GM18505 (cell line): ENCODE measurements around the gene ARID5B.

ENCODE experiments used
- ATAC-seq: cut with Tn5 transposase; IDR thresholded peaks from one replicate; pipeline ENCODE4 v1.9.1; 2021; ENCODE audit not compliant: unreplicated experiment
- POLR2A ChIP-seq: IDR thresholded peaks from 4 replicates; pipeline ENCODE4 v1.6.1; 2011; ENCODE audit warnings: borderline replicate concordance; ENCODE audit not compliant: insufficient read depth, insufficient read length; ENCODE audit errors: extremely low read depth

ARID5B gene

GRCh38 chr10:61949687-61950086, 48.2 kb downstream of the ARID5B start:
- TF ChIP-seq POLR2A = no peak
- no peak for ATAC-seq

- TF ChIP-seq POLR2A = no peak
- ATAC-seq = no peak
These were observed 49.1 kb downstream of the ARID5B start for GRCh38 chr10:61950449-61951143.

GRCh38 chr10:61951144-61951483, 49.6 kb downstream of the ARID5B start:
- no peak for ATAC-seq
- no peak for TF ChIP-seq POLR2A

GRCh38 chr10:61952028-61952674, 50.7 kb downstream of the ARID5B start:
- ATAC-seq = no peak
- no peak for TF ChIP-seq POLR2A

- ATAC-seq = no peak
- no peak for TF ChIP-seq POLR2A
These were observed 51.7 kb downstream of the ARID5B start for GRCh38 chr10:61953183-61953582.

GRCh38 chr10:61957806-61958205, 56.3 kb downstream of the ARID5B start:
- ATAC-seq = no peak

GRCh38 chr10:61958311-61958710, 56.8 kb downstream of the ARID5B start:
- no peak for ATAC-seq
- TF ChIP-seq POLR2A = no peak

More at GRCh38 chr10:61957806-61958205, 56.3 kb downstream of the ARID5B start:
- TF ChIP-seq POLR2A = no peak

- no peak for TF ChIP-seq POLR2A
- ATAC-seq = no peak
These were observed 57.3 kb downstream of the ARID5B start for GRCh38 chr10:61958805-61959204.

GRCh38 chr10:61959814-61960213, 58.3 kb downstream of the ARID5B start:
- no peak for TF ChIP-seq POLR2A
- ATAC-seq = no peak

GRCh38 chr10:61960396-61961120, 59.1 kb downstream of the ARID5B start:
- TF ChIP-seq POLR2A = no peak
- ATAC-seq = no peak

GRCh38 chr10:61961278-61961677, 59.8 kb downstream of the ARID5B start:
- ATAC-seq = peak; percentile 56
- no peak for TF ChIP-seq POLR2A

GRCh38 chr10:61962971-61963370, 61.5 kb downstream of the ARID5B start:
- no peak for ATAC-seq
- peak; percentile 32 for TF ChIP-seq POLR2A

GRCh38 chr10:61963669-61964058, 62.2 kb downstream of the ARID5B start:
- no peak for ATAC-seq
- TF ChIP-seq POLR2A = no peak
